Fibroblast of the aortic adventitia (primary cell): ENCODE data around the gene ARHGAP4. TPM values are rescaled to one million over a fixed set of nuclear protein-coding genes. Genes with fewer than 3 reads are reported as not detected.

ENCODE experiments used
- DNase-seq: peaks from one replicate; pipeline ENCODE4 v3.0.0-alpha.2; 2010; ENCODE audit warnings: low read depth
- H3K4me3 ChIP-seq: 2 replicates; pipeline ENCODE4 v1.5.1; 2011; ENCODE audit warnings: low read depth, mild to moderate bottlenecking, control low read depth, low read length, moderate library complexity
- total RNA-seq: library from RNA; depleted of rRNA; stranded (reverse); fragments of >200 nt; gene quantifications from 2 replicates; pipeline ENCODE4 v1.2.3, GENCODE V29; 2012; ENCODE audit warnings: low replicate concordance
- TF ChIP-seq, protein P1 (sequence below): IDR thresholded peaks from 2 replicates; pipeline ENCODE4 v1.5.1; 2011; ENCODE audit warnings: mild to moderate bottlenecking, low read length, control low read depth, inconsistent platforms; ENCODE audit not compliant: insufficient read depth

ARHGAP4 gene
- total RNA-seq, 1 donor, result 0.27 TPM

GRCh38 chrX:153956044-153956907 lies 30.2 kb upstream of the ARHGAP4 start:
- DNase-seq, result no peak
- TF ChIP-seq, protein P1, sequence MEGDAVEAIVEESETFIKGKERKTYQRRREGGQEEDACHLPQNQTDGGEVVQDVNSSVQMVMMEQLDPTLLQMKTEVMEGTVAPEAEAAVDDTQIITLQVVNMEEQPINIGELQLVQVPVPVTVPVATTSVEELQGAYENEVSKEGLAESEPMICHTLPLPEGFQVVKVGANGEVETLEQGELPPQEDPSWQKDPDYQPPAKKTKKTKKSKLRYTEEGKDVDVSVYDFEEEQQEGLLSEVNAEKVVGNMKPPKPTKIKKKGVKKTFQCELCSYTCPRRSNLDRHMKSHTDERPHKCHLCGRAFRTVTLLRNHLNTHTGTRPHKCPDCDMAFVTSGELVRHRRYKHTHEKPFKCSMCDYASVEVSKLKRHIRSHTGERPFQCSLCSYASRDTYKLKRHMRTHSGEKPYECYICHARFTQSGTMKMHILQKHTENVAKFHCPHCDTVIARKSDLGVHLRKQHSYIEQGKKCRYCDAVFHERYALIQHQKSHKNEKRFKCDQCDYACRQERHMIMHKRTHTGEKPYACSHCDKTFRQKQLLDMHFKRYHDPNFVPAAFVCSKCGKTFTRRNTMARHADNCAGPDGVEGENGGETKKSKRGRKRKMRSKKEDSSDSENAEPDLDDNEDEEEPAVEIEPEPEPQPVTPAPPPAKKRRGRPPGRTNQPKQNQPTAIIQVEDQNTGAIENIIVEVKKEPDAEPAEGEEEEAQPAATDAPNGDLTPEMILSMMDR, result no peak
- no peak overlapping the region for H3K4me3 ChIP-seq

GRCh38 chrX:153955228-153955732 lies 29.2 kb upstream of the ARHGAP4 start:
- no peak for DNase-seq
- TF ChIP-seq, protein P1, result no peak

DNA sequence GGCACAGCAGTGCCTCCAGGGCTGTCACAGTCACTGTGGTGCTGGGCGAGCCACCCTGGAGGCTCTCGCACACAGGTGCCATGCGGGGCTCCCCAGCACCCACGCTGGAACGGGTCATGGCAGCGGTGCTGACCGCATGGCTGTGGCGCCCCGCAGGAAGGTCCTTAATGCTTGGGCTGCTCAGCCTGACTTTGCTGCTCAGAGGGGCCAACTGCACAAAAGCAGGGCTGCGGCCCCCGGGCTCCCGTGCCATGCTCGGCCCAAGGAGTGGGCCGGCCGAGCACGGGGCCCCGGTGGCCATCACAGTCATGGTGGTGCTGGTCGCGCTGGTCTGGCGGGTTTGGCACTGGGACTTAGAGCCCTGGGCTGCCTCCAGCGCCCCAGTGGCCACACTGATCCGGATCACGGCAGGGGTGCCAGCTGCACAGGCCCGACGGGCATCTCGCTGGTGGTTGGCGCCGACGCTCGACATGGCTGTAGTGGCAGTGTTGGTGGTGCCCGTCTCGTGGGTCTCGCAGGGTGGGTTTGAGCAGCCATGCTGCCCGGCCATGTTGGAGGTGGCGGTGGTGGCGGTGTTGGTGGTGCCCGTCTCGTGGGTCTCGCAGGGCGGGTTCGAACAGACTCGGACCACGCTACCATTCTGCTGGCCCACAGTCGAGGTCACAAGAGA lies 28.6 kb upstream of the ARHGAP4 start:
- TF ChIP-seq, protein P1, result no peak
- DNase-seq, result no peak
- H3K4me3 ChIP-seq, result no peak overlapping the region

More at GRCh38 chrX:153955228-153955732, 29.2 kb upstream of the ARHGAP4 start:
- H3K4me3 ChIP-seq, result no peak overlapping the region

- TF ChIP-seq, protein P1, result no peak
- DNase-seq, result no peak
- no peak overlapping the region for H3K4me3 ChIP-seq
These were observed 28.0 kb upstream of the ARHGAP4 start for GRCh38 chrX:153953892-153954557.

DNA sequence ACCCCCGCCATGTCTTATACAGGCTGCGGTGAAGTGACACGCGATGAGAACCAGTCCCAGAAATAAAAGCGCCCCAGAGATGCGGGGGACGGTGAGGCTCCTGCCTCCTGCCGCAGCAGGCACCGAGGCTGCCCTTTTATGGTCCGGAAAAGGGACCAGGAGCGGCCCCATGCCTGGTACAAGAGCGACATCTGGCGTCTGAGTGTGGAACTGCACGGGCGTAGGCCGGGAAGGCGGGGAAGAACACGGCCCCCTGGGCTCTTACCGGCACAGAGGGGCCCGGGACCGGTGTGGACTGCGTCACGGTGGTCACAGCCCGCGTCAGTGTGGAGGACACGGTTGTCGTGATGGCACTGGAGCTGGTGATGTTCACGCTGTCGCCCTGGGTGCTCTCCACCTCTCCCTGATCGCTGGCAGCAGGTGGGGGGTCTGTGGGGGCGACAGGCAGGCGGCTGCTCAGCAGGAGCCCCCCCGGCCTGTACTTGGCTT lies 27.3 kb upstream of the ARHGAP4 start:
- TF ChIP-seq, protein P1, result peak; percentile 96
- H3K4me3 ChIP-seq, result no peak overlapping the region
- DNase-seq, result peak; percentile 58

- TF ChIP-seq, protein P1, result no peak
- no peak overlapping the region for H3K4me3 ChIP-seq
- no peak for DNase-seq
These were observed 26.4 kb upstream of the ARHGAP4 start for GRCh38 chrX:153952373-153953026.
